Keratinocyte (primary cell): ENCODE measurements around the gene TCHP. TPM values are rescaled to one million over a fixed set of nuclear protein-coding genes. Genes with fewer than 3 reads are reported as not detected.

Source experiments
- DNase-seq: peaks from one replicate; pipeline ENCODE4 v3.0.0-alpha.2; 2011; ENCODE audit warnings: low read depth, missing footprints, low spot score
- FAIRE-seq: peaks from 2 replicates; lab custom pipeline; 2011; peaks lifted over from hg19 to GRCh38; lab: Jason Lieb, UNC
- H2AFZ ChIP-seq: 2 replicates; pipeline ENCODE4 v1.6.0; 2012; ENCODE audit warnings: low read length, control low read depth, inconsistent platforms; ENCODE audit not compliant: control insufficient read depth
- H3K27ac ChIP-seq: 2 replicates; pipeline ENCODE4 v1.5.1; 2011; ENCODE audit warnings: low read length; ENCODE audit not compliant: control insufficient read depth, insufficient read depth
- H3K27me3 ChIP-seq: 3 replicates; pipeline ENCODE4 v1.6.0; 2011; ENCODE audit warnings: low read length; ENCODE audit not compliant: control insufficient read depth, insufficient read depth; ENCODE audit errors: extremely low read depth
- H3K36me3 ChIP-seq, 2 experiments: 2 replicates in 1 of 2; 3 replicates in 1 of 2; pipeline ENCODE4 v1.5.1; 2011; ENCODE audit warnings: low read length in 2 of 2, mild to moderate bottlenecking in 1 of 2; ENCODE audit not compliant: control insufficient read depth in 2 of 2, insufficient read depth in 2 of 2; ENCODE audit errors: extremely low read depth in 1 of 2
- H3K4me1 ChIP-seq: 3 replicates; pipeline ENCODE4 v1.5.1; 2011; ENCODE audit warnings: low read length; ENCODE audit not compliant: control insufficient read depth, insufficient read depth; ENCODE audit errors: extremely low read depth
- H3K4me2 ChIP-seq: 3 replicates; pipeline ENCODE4 v1.6.0; 2011; ENCODE audit warnings: low read depth, low read length; ENCODE audit not compliant: control insufficient read depth, insufficient read depth; ENCODE audit errors: extremely low read depth
- H3K4me3 ChIP-seq, 3 experiments: fragments of 200-600 bp in 1 of 3; sonication (generic) in 1 of 3; 2 replicates in 2 of 3; 3 replicates in 1 of 3; pipeline ENCODE4 v1.5.1; 2011 to 2016; ENCODE audit warnings: low read length in 3 of 3, mild to moderate bottlenecking in 3 of 3, control low read depth in 2 of 3, inconsistent platforms in 1 of 3, low read depth in 1 of 3, mixed read lengths in 1 of 3, mixed run types in 1 of 3, moderate library complexity in 1 of 3; ENCODE audit not compliant: control insufficient read depth in 2 of 3, insufficient read depth in 2 of 3; ENCODE audit errors: extremely low read depth in 1 of 3
- H3K79me2 ChIP-seq: 2 replicates; pipeline ENCODE4 v1.6.0; 2012; ENCODE audit warnings: low read length; ENCODE audit not compliant: control insufficient read depth, insufficient read depth
- H3K9ac ChIP-seq: 3 replicates; pipeline ENCODE4 v1.6.0; 2011; ENCODE audit warnings: low read length; ENCODE audit not compliant: control insufficient read depth, insufficient read depth; ENCODE audit errors: extremely low read depth
- H3K9me1 ChIP-seq: 3 replicates; pipeline ENCODE4 v1.6.0; 2011; ENCODE audit warnings: low read length; ENCODE audit not compliant: control insufficient read depth, insufficient read depth; ENCODE audit errors: extremely low read depth
- H3K9me3 ChIP-seq: 2 replicates; pipeline ENCODE4 v1.5.1; 2012; ENCODE audit warnings: low read depth, low read length; ENCODE audit not compliant: control insufficient read depth
- H4K20me1 ChIP-seq: 3 replicates; pipeline ENCODE4 v1.6.0; 2011; ENCODE audit warnings: low read length; ENCODE audit not compliant: control insufficient read depth, insufficient read depth; ENCODE audit errors: extremely low read depth
- EZH2 ChIP-seq: IDR thresholded peaks from one replicate; pipeline ENCODE4 v1.6.1; 2012; ENCODE audit warnings: inconsistent platforms, mild to moderate bottlenecking, low read length, moderate library complexity
- dilution Hi-C: fragments of 300-500 bp; cut with MboI; formaldehyde crosslinking; loops from one replicate; pipeline ENCODE4 v1.7.0; 2020; ENCODE audit warnings: low sequenced_read_pairs; ENCODE audit not compliant: extremely low pct_ligation_motif_present
- polyA plus RNA-seq, 5 experiments: library from polyadenylated mRNA; depleted of rRNA in 3 of 5; stranded (reverse) in 3 of 5; stranded (forward) in 1 of 5; unstranded in 1 of 5; fragments of >200 nt; gene quantifications; 1 replicate in 1 of 5; 2 replicates in 3 of 5; 3 replicates in 1 of 5; pipeline versions ENCODE4 v1.2.1 to v1.2.3, GENCODE V29; 2011 to 2012; ENCODE audit warnings: missing spikeins in 2 of 5, low read depth in 1 of 5, low replicate concordance in 1 of 5
- TF ChIP-seq, protein P1 (sequence below), 3 experiments: IDR thresholded peaks in 1 of 3; conservative IDR thresholded peaks in 1 of 3; optimal IDR thresholded peaks in 1 of 3; 2 replicates in 2 of 3; 3 replicates in 1 of 3; pipeline versions ENCODE3 to v1.5.1; 2011; ENCODE audit warnings: low read length in 3 of 3, mild to moderate bottlenecking in 3 of 3, moderate library complexity in 2 of 3, control low read depth in 1 of 3, inconsistent platforms in 1 of 3; ENCODE audit not compliant: insufficient read depth in 2 of 3; ENCODE audit errors: extremely low read depth in 1 of 3

Gene TCHP
- polyA plus RNA-seq, 1 donor (not counting 4 experiments of a cell fraction or from before 2014, with no cell fraction given) = 9.6 TPM

DNA sequence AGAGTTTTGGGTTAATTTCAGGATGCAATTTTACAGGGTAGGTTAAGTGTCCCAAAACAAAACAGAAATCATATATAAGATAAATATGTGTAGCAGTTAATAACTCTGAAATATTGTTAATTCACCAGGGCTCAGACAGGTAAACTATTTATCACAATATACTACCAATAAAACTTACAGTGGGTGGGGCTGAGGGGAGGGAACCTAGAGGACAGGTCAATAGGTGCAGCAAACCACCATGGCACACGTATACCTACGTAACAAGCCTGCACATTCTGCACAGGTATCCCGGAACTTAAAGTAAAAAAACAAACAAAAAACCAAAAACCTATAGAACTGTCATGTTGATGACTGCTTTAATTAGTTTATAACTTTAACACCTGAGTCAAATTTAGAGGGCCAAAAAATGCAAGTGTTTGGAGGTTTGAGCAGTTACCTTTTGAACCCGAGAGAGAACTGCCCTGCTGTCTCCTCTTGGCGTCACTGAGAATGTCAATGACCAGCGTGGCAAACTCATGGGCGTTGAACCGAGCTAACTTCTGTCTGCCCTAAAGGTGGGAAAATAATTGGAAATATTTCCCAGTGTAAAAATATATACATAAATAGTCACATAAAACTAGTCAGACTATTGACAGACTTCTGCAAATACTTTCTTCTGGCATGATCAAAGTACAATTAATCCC, 59.5 kb downstream of the TCHP start:
- Histone ChIP-seq H3K36me3 (peaks cover 7 to 16% of the 10 kb centered on the region in 2 experiments), H4K20me1 (no peaks in the 10 kb centered on the region), H3K79me2 (no peaks in the 10 kb centered on the region), H3K9me3 (no peaks in the 10 kb centered on the region), H2AFZ (no peak overlapping the region), H3K4me3 (no peak overlapping the region), H3K9ac (no peak overlapping the region), H3K27ac (no peak overlapping the region), H3K4me1 (no peaks in the 10 kb centered on the region), H3K9me1 (no peaks in the 10 kb centered on the region), H3K27me3 (no peaks in the 10 kb centered on the region), H3K4me2 (no peak overlapping the region)
- no peak for TF ChIP-seq EZH2
- TF ChIP-seq, protein P1, sequence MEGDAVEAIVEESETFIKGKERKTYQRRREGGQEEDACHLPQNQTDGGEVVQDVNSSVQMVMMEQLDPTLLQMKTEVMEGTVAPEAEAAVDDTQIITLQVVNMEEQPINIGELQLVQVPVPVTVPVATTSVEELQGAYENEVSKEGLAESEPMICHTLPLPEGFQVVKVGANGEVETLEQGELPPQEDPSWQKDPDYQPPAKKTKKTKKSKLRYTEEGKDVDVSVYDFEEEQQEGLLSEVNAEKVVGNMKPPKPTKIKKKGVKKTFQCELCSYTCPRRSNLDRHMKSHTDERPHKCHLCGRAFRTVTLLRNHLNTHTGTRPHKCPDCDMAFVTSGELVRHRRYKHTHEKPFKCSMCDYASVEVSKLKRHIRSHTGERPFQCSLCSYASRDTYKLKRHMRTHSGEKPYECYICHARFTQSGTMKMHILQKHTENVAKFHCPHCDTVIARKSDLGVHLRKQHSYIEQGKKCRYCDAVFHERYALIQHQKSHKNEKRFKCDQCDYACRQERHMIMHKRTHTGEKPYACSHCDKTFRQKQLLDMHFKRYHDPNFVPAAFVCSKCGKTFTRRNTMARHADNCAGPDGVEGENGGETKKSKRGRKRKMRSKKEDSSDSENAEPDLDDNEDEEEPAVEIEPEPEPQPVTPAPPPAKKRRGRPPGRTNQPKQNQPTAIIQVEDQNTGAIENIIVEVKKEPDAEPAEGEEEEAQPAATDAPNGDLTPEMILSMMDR (optimal IDR thresholded peaks at IDR 0.05 in 1 of 3, IDR thresholded peaks at IDR 0.05 in 1 of 3, conservative IDR thresholded peaks at IDR 0.05 in 1 of 3; ENCODE audit: extremely low read depth in 1 of 3, insufficient read depth in 2 of 3, low read length in 3 of 3) = no peak
- DNase-seq (no peak), FAIRE-seq (no peak)
- dilution Hi-C loops = no loop called here

DNA sequence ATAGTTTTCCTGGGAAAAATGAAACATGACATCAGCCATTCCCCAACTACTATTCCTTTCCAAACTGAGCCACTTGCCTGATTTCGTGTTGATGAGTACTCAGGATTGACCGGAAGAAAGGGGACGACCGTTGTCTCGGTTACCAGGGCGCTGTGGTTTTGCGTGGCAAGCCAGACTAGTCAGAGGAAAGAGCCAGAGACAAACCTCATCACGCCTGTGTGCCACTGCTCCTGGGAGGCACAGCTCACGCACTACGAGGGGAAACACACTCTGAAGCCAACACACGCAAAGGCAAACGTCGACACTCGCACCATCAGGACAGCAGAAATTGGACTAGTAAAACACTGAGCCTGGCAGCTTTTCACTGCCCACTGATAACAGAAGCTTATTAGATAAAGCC, 61.1 kb downstream of the TCHP start:
- Histone ChIP-seq H3K9me3 (no peaks in the 10 kb centered on the region), H3K27me3 (no peaks in the 10 kb centered on the region), H4K20me1 (no peaks in the 10 kb centered on the region), H3K4me2 (no peak overlapping the region), H3K4me3 (no peak overlapping the region), H3K36me3 (peaks cover 8 to 26% of the 10 kb centered on the region in 2 experiments), H3K4me1 (no peaks in the 10 kb centered on the region), H3K27ac (no peak overlapping the region), H3K79me2 (no peaks in the 10 kb centered on the region), H3K9me1 (no peaks in the 10 kb centered on the region), H3K9ac (no peak overlapping the region), H2AFZ (no peak overlapping the region)
- DNase-seq (no peak), FAIRE-seq (no peak)
- TF ChIP-seq, protein P1 (optimal IDR thresholded peaks at IDR 0.05 in 1 of 3, IDR thresholded peaks at IDR 0.05 in 1 of 3, conservative IDR thresholded peaks at IDR 0.05 in 1 of 3; ENCODE audit: extremely low read depth in 1 of 3, insufficient read depth in 2 of 3, low read length in 3 of 3) = no peak
- TF ChIP-seq EZH2 = no peak
- dilution Hi-C loops = no loop called here
